Psoas muscle (tissue), 8 donors: Measurements from ENCODE around the gene DGCR2. TPM values are rescaled to one million over a fixed set of nuclear protein-coding genes. Genes with fewer than 3 reads are reported as not detected.

ENCODE experiments used
- ATAC-seq, 4 donors: fragments of 200-7000 bp; cut with Tn5 transposase; one replicate each; pipeline ENCODE4 v1.9.1; 2020; ENCODE audit warnings: moderate library complexity in 3 of 4, mild to moderate bottlenecking in 2 of 4
- DNase-seq, 2 donors: peaks; one replicate each; pipeline ENCODE4 v3.0.0-alpha.2; 2020
- H3K27ac ChIP-seq: fragments of 200-600 bp; one replicate; pipeline ENCODE4 v1.8.0; 2022
- H3K27me3 ChIP-seq, 3 donors: fragments of 200-600 bp in 1 of 3; one replicate each; pipeline versions ENCODE4 v1.6.1 to v1.8.0; 2013 to 2022; ENCODE audit warnings: low read length in 2 of 3, mild to moderate bottlenecking in 2 of 3, moderate library complexity in 1 of 3; ENCODE audit not compliant: insufficient read depth in 3 of 3
- H3K36me3 ChIP-seq, 2 donors: fragments of 200-600 bp in 1 of 2; one replicate each; pipeline versions ENCODE4 v1.6.1 to v1.8.0; 2013 to 2022; ENCODE audit warnings: low read depth in 1 of 2, mild to moderate bottlenecking in 1 of 2, moderate library complexity in 1 of 2; ENCODE audit not compliant: insufficient read depth in 1 of 2
- H3K4me1 ChIP-seq: fragments of 200-600 bp; one replicate; pipeline ENCODE4 v1.8.0; 2022
- H3K4me3 ChIP-seq: fragments of 200-600 bp; one replicate; pipeline ENCODE4 v1.8.0; 2022; ENCODE audit warnings: mild to moderate bottlenecking
- H3K9me3 ChIP-seq: fragments of 200-600 bp; one replicate; pipeline ENCODE4 v1.8.0; 2022
- CTCF ChIP-seq: fragments of 200-600 bp; IDR thresholded peaks from one replicate; pipeline ENCODE4 v1.8.0; 2022; ENCODE audit warnings: antibody characterized with exemption
- WGBS, 3 donors: extraction: QIAGEN DNeasy Blood & Tissue Kit; methylation state at CpG; one replicate each; pipeline versions ENCODE4 v1.1.6 to v1.1.7; 2013; 5-methylcytosine and 5-hydroxymethylcytosine counted together
- intact Hi-C, 2 donors: fragments of 100-400 bp; cut with DNase I; formaldehyde crosslinking; loops; one replicate each; pipeline versions ENCODE4 v1.11.0 to v1.14.2; 2022
- polyA plus RNA-seq, 3 donors: library from polyadenylated mRNA; stranded (reverse); fragments of 200-250 nt; gene quantifications; one replicate each; pipeline ENCODE4 v1.2.3, GENCODE V29; 2013
- total RNA-seq, 4 donors: library from RNA; stranded (reverse); fragmentation: NEBNext Ultra II Directional in 2 of 4; extraction: Animal tissue kit (Norgen Biotek cat#: 25700) in 2 of 4; gene quantifications; one replicate each; pipeline versions ENCODE4 v1.2.1 to v1.2.4, GENCODE V29; 2021 to 2023
- donor health status: healthy with polysubstance abuse.
- donor health status: DM: no; HTN: no; CAD: no; lungs with moderate emphysema.
- donor health status: Bipolar disorder and iron deficiency.
- donor health status: healthy.
- donor health status: DM: yes; HTN: yes; CAD: no.
- donor health status: DM: no; HTN: no; CAD: no.
- donor health status: DM: no; HTN: no; CAD: no.
- donor health status: DM: yes; HTN: yes; CAD: no.

Gene DGCR2
- total and polyA plus RNA-seq, 7 donors, result 13.1 to 27.6 (median 24.5) TPM

GRCh38 chr22:19152942-19153883 lies 31.0 kb upstream of the DGCR2 start:
- intact Hi-C loops, result no loop called here
- Histone ChIP-seq H3K27ac (no peak overlapping the region), H3K4me1 (peaks cover 6% of the 10 kb centered on the region), H3K4me3 (no peak overlapping the region), H3K36me3 (no peaks in the 10 kb centered on the region), H3K9me3 (no peaks in the 10 kb centered on the region), H3K27me3 (peaks cover 0 to 65% (median 29%) of the 10 kb centered on the region in 3 donors)
- no peak for DNase-seq
- ATAC-seq, result no peak
- WGBS, 3 donors, result 48 to 55% (median 49%) methylated on average over 11 of the region's 11 CpGs
- TF ChIP-seq CTCF, result no peak

GRCh38 chr22:19151329-19152191 lies 29.3 kb upstream of the DGCR2 start:
- no peak overlapping the region for H3K4me3 ChIP-seq
- peaks cover 6% of the 10 kb centered on the region for H3K4me1 ChIP-seq
- intact Hi-C loops, result no loop called here
- H3K9me3 ChIP-seq, result no peaks in the 10 kb centered on the region
- H3K27me3 ChIP-seq, result peaks cover 0 to 74% (median 31%) of the 10 kb centered on the region in 3 donors
- ATAC-seq (no peak), DNase-seq (no peak)
- no peak for TF ChIP-seq CTCF
- 50% methylated on average over 10 of the region's 10 CpGs for WGBS, 3 donors
- no peak overlapping the region for H3K27ac ChIP-seq
- H3K36me3 ChIP-seq, result no peaks in the 10 kb centered on the region

GRCh38 chr22:19150482-19151328 lies 28.5 kb upstream of the DGCR2 start:
- no peaks in the 10 kb centered on the region for H3K9me3 ChIP-seq
- DNase-seq (no peak), ATAC-seq (no peak)
- H3K36me3 ChIP-seq, result no peaks in the 10 kb centered on the region
- no peak for TF ChIP-seq CTCF
- peaks cover 6% of the 10 kb centered on the region for H3K4me1 ChIP-seq
- H3K27me3 ChIP-seq, result peaks cover 0 to 71% (median 31%) of the 10 kb centered on the region in 3 donors
- 6 to 11% (median 9%) methylated on average over 33 to 68 of the region's 68 CpGs for WGBS, 3 donors
- H3K27ac ChIP-seq, result no peak overlapping the region
- no peak overlapping the region for H3K4me3 ChIP-seq
- intact Hi-C loops, result no loop called here

GRCh38 chr22:19149991-19150390 lies 27.8 kb upstream of the DGCR2 start, which contains the start of gene GSC2:
Gene GSC2 (minus strand): TSS chr22:19150292. CDS start chr22:19150283, 9 bp downstream.
- ATAC-seq (no peak), DNase-seq (no peak)
- Histone ChIP-seq H3K36me3 (no peaks in the 10 kb centered on the region), H3K4me1 (peaks cover 6% of the 10 kb centered on the region), H3K9me3 (no peaks in the 10 kb centered on the region), H3K27me3 (peaks cover 0 to 64% (median 31%) of the 10 kb centered on the region in 3 donors), H3K27ac (no peak within 1 kb of the TSS), H3K4me3 (peak within 1 kb of the TSS; percentile 57)
- 0 to 1% (median 0%) methylated on average over 16 to 59 of the region's 59 CpGs for WGBS, 3 donors
- no peak for TF ChIP-seq CTCF
- intact Hi-C loops, result no loop called here
